Activated CD8-positive, alpha-beta memory T cell treated with anti-CD3 and anti-CD28 coated beads, Interleukin-2, amount 50 U/mL, for 4 hours (primary cell): ENCODE data around the gene SERPINB13.
"Not testable (repeated sequence)": the region's sequence is repeated elsewhere in the genome, so short reads cannot be mapped to it uniquely, and the experiment has no call there.

ENCODE experiments used
- DNase-seq: peaks from one replicate; pipeline ENCODE4 v3.0.0-alpha.2; 2020

SERPINB13 gene

DNA sequence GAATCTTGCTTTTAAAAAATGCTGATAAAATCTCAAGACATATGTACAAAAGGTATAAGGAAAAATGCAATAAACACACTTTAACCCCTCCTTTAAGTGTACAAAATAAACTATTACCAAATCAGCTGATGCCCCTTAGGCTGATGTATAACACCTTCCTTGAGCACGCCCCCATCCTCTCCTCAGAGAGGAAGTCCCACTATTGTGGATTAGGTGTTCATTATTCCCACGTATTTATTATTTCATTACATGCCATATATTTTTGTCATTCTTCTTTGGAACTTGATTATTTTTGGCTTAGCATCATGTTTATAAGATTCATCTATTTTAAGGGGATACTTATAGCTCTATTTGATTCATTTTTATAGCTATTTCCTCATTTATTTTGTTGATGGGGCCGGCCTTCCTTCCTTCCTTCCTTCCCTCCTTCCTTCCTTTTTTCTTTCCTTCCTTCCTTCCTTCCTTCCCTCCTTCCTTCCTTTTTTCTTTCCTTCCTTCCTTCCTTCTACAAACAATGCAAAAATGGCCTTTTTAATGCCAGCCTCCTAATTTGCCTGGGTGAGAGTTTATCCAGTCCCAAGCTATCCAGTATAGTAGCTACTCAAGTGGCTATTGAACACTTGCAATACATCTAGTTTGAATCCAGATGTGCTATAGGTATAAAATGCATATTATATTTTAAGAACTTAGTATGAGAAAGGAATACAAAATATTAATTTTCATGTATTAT is 4.0 kb downstream of the SERPINB13 start:
- no peak for DNase-seq

DNA sequence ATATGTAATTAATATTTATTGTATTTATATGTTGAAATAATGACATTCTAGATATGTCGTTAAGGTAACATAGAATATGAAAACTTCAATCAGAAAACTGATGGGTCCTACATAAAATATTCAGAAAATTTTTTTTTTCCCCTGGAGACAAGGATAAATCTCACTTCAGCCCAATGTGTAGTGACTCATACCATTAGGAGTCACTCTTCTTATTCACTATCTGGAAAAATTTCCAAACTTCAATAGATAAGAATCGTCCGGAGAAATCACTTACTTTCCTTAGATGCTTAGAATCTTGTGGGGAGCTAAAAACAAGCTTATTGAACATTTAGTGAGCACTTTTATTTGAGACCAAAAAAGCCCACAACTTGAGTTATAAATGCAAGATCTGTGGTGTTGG is 4.6 kb downstream of the SERPINB13 start:
- no peak for DNase-seq

DNA sequence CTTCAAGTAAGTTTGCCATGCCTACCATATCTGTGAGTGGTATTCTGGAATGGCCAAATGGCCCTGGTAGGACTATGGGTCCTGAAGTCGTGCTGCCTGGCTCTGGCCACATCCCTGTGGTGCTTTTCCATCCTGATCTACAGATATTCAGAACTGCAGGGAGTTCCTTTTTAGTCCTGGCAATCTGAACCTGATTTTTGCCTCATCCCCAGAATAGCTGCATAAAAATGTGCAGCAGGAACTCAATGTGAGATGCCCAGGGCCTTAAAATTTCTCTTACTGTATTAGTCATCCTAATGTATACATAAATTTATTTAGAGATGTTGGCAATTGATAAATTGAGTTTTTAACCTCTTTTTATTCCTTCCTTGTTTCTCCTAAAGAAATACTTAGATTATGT is 5.3 kb downstream of the SERPINB13 start:
- no peak for DNase-seq

DNA sequence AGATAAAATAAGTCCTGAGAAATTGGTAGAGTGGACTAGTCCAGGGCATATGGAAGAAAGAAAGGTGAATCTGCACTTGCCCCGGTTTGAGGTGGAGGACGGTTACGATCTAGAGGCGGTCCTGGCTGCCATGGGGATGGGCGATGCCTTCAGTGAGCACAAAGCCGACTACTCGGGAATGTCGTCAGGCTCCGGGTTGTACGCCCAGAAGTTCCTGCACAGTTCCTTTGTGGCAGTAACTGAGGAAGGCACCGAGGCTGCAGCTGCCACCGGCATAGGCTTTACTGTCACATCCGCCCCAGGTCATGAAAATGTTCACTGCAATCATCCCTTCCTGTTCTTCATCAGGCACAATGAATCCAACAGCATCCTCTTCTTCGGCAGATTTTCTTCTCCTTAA is 9.8 kb downstream of the SERPINB13 start:
- DNase-seq, result no peak

DNA sequence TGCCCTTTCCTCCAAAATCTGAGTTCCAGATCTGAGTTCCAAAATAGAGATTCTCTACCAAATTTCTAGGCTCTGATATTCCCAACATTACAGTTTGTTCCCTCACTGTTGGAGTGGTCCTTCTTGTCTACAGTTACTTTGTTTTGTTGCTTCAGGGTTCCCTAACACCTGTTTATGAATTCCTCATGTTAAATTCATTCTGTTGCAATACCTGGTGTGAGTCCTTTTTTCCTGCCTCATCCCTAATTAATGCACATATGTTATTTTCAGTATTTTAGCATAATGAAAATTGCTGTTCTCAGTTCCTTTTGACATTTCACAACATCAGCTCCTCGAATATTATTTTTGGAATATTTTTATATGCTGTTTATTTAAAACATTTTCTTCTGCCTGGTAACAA is 16.2 kb downstream of the SERPINB13 start:
- DNase-seq, result no peak

DNA sequence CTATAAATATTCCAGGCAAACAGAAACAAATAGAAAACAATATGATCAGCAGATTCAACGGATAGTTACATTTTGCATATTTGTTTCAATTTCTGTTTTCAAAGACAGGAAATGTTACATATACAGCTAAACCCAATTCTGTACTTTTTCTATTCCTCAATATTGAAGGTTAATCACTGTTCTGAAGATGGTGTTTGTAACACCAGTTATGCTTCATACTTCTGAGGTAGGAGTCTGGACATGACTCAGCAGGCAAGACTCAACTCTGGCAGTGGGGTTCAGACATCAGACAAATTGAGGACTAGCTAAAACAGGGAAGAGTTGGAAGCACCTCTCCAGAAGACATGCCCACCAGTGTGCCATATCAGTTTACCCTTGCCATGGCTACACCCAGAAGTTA is 16.6 kb downstream of the SERPINB13 start:
- no peak for DNase-seq

DNA sequence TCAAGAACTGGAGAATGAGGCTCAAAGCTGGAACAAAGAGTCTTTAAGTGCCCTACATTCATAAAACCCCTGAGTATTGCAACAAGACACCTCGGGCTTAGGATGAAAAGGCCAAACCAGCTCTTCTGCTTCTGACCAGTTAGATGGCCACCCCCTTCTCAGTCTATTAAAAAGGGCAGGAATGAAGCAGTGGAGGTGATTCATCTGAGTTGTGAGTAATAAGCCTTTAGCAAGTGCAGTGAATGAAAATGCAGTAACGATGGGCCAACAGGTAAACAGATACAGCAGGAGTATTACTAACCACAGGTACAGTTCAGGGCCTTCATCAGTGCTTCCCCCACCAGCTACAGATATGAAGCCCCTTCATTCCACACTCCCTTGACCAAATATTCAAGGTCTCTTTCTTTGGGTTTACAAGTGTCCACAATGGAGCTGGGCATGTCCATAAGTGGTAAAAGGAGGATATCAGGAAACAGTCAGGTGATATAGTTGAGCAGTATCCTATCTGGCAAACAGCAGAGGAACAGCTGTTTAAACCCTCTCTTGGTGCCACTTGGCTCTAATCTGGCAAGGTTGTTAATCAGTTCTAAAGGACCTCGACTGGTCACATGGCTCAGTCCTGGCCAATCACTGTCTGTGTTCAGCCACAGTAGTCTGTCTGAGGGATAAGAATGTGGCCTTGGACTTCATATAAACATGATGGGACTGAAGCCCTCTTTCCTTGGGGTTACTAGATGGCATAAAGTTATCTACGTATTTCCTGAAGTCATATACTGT is 17.8 kb downstream of the SERPINB13 start:
- no peak for DNase-seq

DNA sequence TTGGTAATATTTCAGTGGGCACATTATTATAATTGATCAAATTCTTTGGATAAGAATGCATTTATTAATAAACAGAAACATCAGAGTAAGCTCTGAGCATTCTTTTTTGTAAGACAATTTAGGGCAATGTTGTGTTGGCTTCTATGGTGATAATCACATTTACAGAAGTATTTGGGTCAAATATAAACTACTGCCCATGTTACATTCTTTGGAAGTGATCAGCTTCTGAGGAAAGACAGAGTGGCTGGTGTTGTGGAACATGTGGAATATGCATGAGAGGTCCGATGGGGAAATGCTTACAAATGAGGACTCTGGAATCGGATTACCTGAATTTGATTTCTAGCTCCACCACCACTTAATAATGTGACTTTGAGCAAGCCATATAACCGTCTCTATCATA is 19.4 kb downstream of the SERPINB13 start:
- no peak for DNase-seq

DNA sequence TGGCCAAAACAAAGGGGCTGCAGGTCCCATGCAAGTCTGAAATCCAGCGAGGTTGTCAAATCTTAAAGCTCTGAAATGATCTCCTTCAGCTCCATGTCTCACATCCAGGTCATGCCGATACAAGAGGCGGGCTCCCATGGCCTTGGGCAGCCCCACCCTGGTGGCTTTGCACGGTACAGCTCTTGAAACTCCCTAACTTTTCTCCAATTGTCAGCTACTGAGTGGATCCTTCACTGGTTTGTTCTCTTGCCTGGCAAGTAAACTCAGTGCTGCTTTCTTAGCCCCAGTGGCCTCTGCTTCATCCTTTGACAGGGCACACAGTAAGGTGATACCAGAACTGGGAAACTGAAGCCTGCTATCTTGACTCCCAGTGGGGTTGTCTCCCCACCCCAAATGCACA is 26.3 kb downstream of the SERPINB13 start:
- no peak for DNase-seq

DNA sequence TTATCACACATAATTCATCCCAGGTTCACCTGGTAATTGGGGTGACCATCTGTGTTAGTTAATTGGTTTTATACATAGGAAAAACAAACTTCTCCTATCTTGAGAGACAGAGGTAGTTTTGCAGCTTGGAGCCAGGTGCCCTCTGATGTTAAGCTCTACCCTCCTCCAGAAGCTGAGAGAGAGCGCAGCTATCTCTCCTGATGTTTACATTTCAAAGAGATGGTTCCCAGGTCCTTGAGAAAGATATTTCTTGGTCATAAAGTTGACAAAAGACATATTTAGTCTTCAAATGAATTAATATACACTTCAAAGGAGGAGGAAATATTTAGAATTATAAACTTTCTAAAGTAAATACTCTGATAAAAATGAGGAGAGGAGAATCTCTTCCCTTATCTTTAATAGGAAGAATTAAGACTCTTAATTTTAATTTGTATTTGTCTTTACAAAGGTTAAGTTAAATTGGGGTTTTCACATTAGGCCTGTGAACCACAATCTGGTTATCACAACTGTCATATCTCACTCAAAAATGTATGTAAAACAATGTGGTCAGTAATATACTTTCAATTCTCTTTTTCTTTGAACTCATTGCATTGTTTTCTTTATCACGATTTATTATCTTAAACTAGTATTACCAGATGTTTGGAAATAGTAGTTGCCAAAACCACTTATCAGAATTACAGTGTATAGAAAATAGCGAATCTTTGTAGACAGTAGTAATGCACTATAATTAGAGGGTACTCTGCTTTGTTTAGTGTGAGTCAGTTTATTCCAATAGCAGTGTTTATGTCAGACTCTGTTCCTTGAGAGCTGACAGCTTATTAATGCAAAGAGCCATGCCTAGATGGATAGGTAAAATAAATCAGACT is 30.1 kb downstream of the SERPINB13 start:
- DNase-seq, result no peak

DNA sequence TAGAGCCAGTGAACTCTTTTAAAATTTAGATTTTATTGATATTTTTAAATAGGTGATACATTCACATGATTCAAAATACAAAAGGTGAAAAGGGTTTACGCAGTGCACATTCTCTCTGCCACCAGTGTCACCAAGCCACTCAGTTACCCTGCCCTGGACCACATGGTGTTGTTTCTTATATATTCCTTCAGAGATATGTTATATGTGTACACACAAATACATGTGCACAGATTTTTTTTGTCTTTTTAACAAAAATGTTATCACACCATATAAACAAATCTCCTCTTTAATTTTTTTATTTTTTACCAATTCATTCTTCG is 30.7 kb downstream of the SERPINB13 start:
- DNase-seq, result no peak

DNA sequence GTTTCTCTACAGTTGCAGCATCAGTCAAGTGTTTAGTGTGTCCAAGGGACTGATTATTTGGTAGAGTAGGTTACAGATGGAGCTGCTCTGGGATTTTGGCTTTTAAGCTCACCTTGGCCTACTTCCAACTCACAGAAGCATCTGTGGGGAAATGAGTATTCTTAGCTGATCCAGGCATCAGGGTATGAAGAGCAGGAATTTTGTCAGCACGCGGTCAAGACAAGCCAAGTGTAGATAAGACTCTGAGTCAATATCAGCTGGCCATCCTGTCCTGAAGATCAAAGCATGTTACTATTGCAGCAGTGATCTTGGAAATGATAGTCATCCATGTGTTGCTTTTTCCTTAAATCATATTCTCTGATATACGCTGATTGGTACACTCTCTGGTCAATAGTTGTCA is 32.5 kb downstream of the SERPINB13 start:
- DNase-seq, result no peak

DNA sequence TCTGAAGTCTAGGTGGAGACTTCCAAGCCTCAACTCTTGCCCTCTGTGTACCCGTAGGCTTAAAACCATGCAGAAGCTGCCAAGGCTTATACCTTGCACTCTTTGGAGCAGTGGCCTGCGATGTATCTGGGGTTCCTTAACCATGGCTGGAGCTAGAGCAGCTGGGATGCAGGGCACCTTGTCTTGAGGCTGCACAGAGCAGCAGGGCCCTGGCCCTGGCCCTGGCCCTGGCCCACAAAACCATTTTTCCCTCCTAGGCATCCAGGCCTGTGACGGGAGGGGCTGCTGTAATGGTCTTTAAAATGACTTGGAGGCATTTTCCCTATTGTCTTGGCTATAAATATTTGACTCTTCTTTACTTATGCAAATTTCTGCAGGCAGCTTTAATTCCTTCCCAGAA is 37.7 kb downstream of the SERPINB13 start:
- no peak for DNase-seq

DNA sequence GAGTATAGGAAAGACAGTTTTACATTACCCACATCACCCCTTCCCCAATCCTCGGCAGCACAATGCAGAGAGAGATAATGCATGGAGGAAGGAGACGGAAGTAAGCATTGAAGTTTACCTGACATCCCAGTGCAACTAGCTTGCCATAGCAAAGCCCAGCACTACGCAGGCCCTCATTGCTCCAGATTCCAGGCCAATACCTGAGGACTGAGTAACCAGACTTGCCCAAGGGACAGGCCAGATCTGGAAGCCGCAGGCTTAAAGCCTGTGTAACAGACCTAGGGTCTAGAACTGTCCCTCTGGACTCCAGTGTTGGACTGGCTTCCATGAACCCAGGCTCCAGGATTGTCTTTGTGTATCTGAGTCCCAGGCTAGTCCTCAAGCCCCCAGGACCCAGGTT is 39.3 kb downstream of the SERPINB13 start:
- DNase-seq, result no peak

DNA sequence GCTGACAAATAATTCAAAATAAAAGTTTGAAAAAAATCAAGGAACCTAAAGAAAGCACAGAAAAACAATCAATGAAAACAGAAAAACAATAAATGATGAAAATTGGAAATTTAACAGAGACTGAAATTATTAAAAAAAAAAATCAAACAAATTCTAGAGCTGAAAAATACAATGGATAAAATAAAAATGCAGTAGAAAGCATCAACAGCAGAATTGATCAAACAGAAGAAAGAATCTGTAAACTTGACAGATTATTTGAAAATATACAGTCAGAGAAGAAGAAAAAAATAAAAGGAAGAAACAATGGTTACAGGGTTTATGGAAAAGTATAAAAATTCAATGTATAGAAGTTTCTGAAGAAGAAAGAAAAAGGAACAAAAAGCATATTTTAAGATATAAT is 40.7 kb downstream of the SERPINB13 start:
- no peak for DNase-seq

DNA sequence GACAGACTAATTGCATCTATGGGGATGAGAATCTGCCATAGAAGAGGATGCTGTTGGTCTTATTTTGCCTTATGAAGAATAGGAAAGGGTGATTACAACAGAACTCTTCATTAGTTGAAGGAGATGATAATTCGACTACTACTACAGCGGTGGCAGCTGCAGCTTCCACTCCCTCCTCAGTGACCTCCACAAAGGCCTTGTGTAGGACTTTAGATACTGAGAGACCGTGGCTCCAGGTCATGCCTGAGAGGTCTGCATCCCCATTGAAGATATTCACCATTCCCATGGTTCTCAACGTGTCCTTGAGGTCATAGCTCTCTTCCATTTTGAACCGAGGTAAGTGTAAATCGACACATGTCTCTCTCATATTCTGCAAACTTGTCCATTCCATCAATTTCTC is 50.6 kb downstream of the SERPINB13 start:
- no peak for DNase-seq

DNA sequence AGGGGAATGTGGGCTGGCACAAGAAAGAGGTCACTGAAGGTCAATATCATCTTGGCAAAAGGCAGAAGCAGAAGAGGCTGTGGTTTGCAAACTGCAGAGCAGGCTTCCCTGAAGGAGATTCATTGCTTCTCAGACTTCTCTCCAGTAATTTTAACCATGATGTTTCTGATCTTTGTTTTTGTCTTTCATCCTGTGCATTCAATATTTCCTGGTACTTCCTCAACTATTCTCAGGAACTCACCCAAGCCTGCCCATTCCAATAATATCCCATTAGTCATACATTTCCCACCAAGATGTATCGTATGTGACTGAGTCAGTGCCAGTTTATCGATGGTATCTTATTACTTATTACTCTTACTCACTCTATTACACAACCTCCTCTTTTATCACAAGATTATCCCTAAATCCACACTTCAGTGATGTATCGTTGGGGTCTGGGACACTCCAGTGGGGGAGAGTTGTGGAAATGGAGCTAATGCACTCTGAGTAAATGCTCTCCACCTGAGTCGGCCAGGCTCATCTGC is 54.1 kb downstream of the SERPINB13 start:
- not testable (repeated sequence) for DNase-seq

DNA sequence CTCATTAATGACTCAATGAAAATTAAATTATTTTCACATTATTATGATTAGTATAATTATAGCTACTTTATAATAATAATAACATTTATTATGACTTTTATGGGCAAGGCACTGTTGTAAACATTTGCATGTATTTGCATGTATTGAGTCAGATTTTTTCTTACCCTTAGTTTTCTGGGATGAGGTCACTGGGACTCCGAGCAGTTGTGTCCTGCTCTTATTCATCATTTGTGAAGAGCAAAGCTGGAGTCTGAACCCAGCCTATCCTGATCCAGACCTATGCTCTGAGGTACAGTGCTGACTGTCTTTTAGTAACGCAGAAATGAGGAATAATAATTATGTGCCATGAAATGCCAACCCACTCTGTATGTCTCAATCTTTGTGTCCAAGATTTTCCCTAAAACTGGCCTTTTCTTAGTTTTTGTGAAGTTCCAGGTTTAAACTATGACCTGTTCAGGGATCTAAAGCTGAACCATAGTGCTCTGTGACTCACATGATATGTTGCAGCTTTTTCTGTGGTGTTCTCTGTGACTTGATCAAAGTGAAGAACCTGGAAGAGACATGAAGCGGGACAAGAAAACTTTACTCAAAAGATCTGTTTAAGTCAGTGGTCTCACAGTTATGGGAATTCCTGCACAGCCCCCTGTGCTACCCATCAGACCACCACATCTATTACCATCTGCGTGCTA is 55.7 kb downstream of the SERPINB13 start:
- not testable (repeated sequence) for DNase-seq

DNA sequence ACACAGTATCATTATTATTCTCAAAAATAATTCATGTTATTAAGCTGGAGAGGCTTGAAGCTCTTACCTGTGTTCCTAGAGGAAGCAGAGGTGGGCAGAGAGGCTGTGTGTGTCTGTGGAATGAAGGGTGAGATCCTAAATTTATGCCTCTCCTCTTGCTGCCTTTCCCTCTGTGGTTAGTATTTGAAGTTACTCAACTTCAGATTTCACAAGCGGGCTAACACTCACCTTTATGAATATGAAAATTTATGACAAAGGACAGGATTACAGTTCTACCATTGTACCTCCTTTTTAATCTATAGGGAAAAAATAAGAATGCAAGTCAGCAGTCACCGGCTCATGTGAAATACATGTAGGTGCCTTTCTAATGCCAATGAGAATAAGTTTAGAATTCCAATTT is 57.0 kb downstream of the SERPINB13 start, which contains the start of gene SERPINB4:
Gene SERPINB4 (minus strand): TSS at position 115 of the 400 bp plus-strand sequence. CDS start 679 bp downstream, outside the sequence.
- not testable (repeated sequence) for DNase-seq

DNA sequence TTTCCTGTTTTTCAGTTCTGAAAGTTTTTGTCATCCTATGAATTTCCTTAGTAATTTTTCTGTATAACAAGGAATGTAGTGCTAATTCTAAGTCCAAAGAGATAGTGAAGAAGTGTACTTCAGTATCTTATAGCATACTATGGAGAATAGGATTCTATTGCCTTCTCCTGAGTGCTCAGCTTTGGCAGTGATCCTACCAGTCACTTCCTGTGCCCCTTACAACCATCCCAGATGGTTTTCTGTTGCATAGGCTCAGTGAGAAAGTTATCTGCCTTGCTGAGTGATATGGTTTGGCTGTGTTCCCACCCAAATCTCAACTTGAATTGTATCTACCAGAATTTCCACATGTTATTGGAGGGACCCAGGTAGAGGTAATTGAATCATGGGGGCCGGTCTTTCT is 57.6 kb downstream of the SERPINB13 start:
- not testable (repeated sequence) for DNase-seq

DNA sequence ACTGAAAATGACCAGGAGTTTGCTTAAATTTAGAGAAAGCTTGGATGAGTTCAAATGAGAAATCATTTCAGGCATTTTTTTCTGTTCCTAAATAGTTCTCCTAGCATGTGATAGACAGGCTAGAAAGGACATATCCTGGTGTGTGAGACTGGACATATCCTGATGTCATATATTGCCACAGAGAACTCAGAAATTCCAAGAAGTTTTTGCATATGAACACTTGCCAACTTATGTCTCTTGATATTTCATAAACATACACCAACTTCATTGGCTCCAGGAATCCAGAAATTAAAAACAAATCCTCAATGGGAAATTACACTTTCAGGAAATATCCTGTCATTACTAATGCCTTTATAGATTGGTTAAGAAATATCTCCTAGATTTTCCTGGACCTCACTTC is 59.8 kb downstream of the SERPINB13 start:
- DNase-seq, result no peak

DNA sequence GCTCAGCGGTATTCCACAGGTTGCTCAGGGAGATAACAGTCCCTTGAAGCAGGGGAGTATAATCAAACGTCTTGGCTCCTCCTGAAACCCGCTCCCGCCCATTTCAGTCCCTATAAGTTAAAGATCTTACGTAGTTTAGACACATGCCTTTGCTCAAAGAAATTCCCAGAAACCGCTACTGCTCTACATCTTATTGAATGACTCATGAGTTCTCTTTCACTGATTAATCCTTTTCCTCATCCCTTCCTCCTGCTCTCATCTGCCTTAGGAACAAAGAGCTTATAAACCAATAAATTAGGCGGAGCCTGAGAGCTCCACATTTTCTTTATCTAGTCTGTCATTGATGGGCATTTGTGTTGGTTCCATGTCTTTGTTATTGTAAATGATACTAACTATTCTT is 61.1 kb downstream of the SERPINB13 start:
- no peak for DNase-seq
